Adrenal gland (tissue), 12 donors: Measurements from ENCODE around the gene SPRR4. TPM values are rescaled to one million over a fixed set of nuclear protein-coding genes. Genes with fewer than 3 reads are reported as not detected.

ENCODE experiments used
- DNase-seq, 7 donors: peaks; one replicate each; pipeline ENCODE4 v3.0.0-alpha.2; 2019 to 2020
- H3K27ac ChIP-seq, 5 donors: fragments of 200-600 bp; sonication (generic) in 4 of 5; 1 replicate in 3 of 5; 2 replicates in 2 of 5; pipeline versions ENCODE4 v1.5.1 to v1.8.0; 2016 to 2020; ENCODE audit warnings: mild to moderate bottlenecking in 1 of 5
- H3K27me3 ChIP-seq: fragments of 200-600 bp; 2 replicates; pipeline ENCODE4 v1.8.0; 2021
- H3K36me3 ChIP-seq, 2 donors: fragments of 200-600 bp; replicated peaks in 1 of 2; 1 replicate in 1 of 2; 2 replicates in 1 of 2; pipeline versions ENCODE4 v1.5.1 to v1.8.0; 2018 to 2022
- H3K4me1 ChIP-seq, 2 donors: fragments of 200-600 bp; replicated peaks in 1 of 2; 1 replicate in 1 of 2; 2 replicates in 1 of 2; pipeline versions ENCODE4 v1.5.1 to v1.8.0; 2018 to 2021
- H3K4me3 ChIP-seq, 4 donors: fragments of 200-600 bp; sonication (generic) in 3 of 4; one replicate each; pipeline ENCODE4 v1.5.1; 2016 to 2018
- H3K9me3 ChIP-seq, 3 donors: fragments of 200-600 bp; sonication (generic) in 1 of 3; replicated peaks in 1 of 3; 1 replicate in 2 of 3; 2 replicates in 1 of 3; pipeline versions ENCODE4 v1.5.1 to v1.8.0; 2016 to 2021
- POLR2A ChIP-seq, 2 donors: fragments of 450-650 bp; IDR thresholded peaks; one replicate each; pipeline ENCODE4 v1.6.1; 2017; ENCODE audit warnings: antibody characterized with exemption in 2 of 2, mild to moderate bottlenecking in 2 of 2, moderate library complexity in 1 of 2
- WGBS, 4 donors: extraction: QIAGEN DNeasy Blood & Tissue Kit in 2 of 4; methylation state at CpG; one replicate each; pipeline versions ENCODE4 v1.1.5 to v1.1.7; 2013 to 2017; 5-methylcytosine and 5-hydroxymethylcytosine counted together
- intact Hi-C, 2 donors: fragments of 100-400 bp; cut with DNase I; formaldehyde crosslinking; loops; one replicate each; pipeline versions ENCODE4 v1.14.1 to v1.15.0; 2022 to 2023
- polyA plus RNA-seq, 3 donors: library from polyadenylated mRNA; stranded (reverse); fragments of 200-250 nt in 2 of 3; fragments of 350-450 nt in 1 of 3; fragmentation: Illumina TruSeq in 1 of 3; extraction: RNeasy Lipid Tissue Mini Kit (QIAGEN cat#74804) in 1 of 3; gene quantifications; one replicate each; pipeline ENCODE4 v1.2.3, GENCODE V29; 2013 to 2014
- total RNA-seq, 9 donors: library from RNA; depleted of rRNA in 4 of 9; stranded (reverse); fragments of >200 nt in 4 of 9; fragments of 120-200 nt in 1 of 9; fragmentation: NEBNext Ultra II Directional in 1 of 9; extraction: Animal tissue kit (Norgen Biotek cat#: 25700) in 1 of 9; gene quantifications; one replicate each; pipeline versions ENCODE4 v1.1.0 to v1.2.4, GENCODE V29; 2013 to 2023
- TF ChIP-seq, protein P1 (sequence below), 6 experiments: fragments of 450-650 bp in 4 of 6; fragments of 200-600 bp in 2 of 6; sonication (generic) in 1 of 6; IDR thresholded peaks; 1 replicate in 5 of 6; 2 replicates in 1 of 6; pipeline versions ENCODE4 v1.5.1 to v1.8.0; 2016 to 2021; ENCODE audit warnings: antibody characterized with exemption in 6 of 6, mild to moderate bottlenecking in 2 of 6, moderate library complexity in 1 of 6
- donor health status: healthy with polysubstance abuse.
- donor health status: Bipolar disorder and iron deficiency.
- donor health status: DM: yes; HTN: yes; CAD: no.
- donor health status: DM: no; HTN: no; CAD: no.
- donor health status: DM: no; HTN: no; CAD: no.
- donor health status: DM: yes; HTN: yes; CAD: no.

The SPRR4 gene
- total and polyA plus RNA-seq, 12 donors, result not detected

DNA sequence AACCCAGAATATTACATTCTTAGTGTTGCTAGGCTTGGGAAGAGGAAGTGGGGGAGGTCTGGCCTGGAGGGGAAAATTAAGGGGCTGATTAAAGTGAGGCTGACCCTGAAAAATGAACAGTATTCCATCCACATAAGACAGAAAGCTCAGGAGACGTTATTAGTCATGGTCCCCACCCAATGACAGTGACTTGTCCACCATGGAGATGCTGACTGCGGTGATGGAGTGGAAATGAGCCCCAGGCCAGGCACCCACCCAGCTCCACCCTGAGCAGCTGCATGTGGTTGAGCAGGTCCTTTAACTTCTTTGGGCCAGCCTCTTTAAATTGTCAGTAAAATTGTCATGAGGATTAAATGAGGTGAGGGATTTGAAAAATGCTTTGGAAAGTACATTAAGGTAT lies 1.4 kb upstream of the SPRR4 start:
- intact Hi-C loops, result no loop called here
- WGBS, 4 donors, result 74 to 97% (median 81%) methylated on average over 2 of the region's 2 CpGs
- no peak for TF ChIP-seq POLR2A (IDR thresholded peaks at IDR 0.05)
- TF ChIP-seq, protein P1, sequence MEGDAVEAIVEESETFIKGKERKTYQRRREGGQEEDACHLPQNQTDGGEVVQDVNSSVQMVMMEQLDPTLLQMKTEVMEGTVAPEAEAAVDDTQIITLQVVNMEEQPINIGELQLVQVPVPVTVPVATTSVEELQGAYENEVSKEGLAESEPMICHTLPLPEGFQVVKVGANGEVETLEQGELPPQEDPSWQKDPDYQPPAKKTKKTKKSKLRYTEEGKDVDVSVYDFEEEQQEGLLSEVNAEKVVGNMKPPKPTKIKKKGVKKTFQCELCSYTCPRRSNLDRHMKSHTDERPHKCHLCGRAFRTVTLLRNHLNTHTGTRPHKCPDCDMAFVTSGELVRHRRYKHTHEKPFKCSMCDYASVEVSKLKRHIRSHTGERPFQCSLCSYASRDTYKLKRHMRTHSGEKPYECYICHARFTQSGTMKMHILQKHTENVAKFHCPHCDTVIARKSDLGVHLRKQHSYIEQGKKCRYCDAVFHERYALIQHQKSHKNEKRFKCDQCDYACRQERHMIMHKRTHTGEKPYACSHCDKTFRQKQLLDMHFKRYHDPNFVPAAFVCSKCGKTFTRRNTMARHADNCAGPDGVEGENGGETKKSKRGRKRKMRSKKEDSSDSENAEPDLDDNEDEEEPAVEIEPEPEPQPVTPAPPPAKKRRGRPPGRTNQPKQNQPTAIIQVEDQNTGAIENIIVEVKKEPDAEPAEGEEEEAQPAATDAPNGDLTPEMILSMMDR (IDR thresholded peaks at IDR 0.05), result no peak
- H3K9me3 ChIP-seq, result no peaks in the 10 kb centered on the region
- H3K36me3 ChIP-seq, result no peaks in the 10 kb centered on the region
- no peak overlapping the region for H3K4me3 ChIP-seq
- DNase-seq, result no peak
- no peaks in the 10 kb centered on the region for H3K4me1 ChIP-seq
- no peak overlapping the region for H3K27ac ChIP-seq
- H3K27me3 ChIP-seq, result no peaks in the 10 kb centered on the region

DNA sequence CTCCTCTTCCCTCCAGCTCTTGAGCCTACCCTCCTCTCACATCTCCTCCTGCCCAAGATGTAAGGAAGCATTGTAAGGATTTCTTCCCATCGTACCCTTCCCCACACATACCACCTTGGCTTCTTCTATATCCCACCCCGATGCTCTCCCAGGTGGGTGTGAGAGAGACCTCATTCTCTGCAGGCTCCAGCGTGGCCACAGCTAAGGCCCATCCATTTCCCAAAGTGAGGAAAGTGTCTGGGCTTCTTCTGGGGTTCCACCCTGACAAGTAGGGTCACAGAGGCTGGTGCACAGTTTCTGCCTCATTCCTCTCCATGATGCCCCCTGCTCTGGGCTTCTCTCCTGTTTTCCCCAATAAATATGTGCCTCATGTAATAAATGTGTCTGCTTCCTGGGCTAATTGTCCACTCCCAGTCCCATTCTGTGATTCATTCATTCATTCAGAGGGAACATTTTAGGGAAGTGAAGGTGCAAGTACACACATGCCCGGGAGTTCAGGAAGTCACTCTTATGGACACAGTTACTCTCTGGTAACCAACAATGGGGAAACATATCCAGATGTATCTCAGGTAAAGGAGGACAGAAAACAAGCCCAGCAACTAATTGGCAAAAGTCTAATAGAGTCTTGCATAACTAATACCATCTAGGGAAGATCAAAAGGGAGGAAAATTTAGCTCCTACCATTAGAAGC lies 1.9 kb downstream of the SPRR4 start:
- TF ChIP-seq, protein P1 (IDR thresholded peaks at IDR 0.05), result no peak
- no peaks in the 10 kb centered on the region for H3K27me3 ChIP-seq
- no peaks in the 10 kb centered on the region for H3K4me1 ChIP-seq
- no peak overlapping the region for H3K4me3 ChIP-seq
- no peak overlapping the region for H3K27ac ChIP-seq
- no peak for DNase-seq
- H3K9me3 ChIP-seq, result no peaks in the 10 kb centered on the region
- intact Hi-C loops, result no loop called here
- H3K36me3 ChIP-seq, result no peaks in the 10 kb centered on the region
- WGBS, 4 donors, result 78 to 85% (median 81%) methylated on average over 4 of the region's 4 CpGs

DNA sequence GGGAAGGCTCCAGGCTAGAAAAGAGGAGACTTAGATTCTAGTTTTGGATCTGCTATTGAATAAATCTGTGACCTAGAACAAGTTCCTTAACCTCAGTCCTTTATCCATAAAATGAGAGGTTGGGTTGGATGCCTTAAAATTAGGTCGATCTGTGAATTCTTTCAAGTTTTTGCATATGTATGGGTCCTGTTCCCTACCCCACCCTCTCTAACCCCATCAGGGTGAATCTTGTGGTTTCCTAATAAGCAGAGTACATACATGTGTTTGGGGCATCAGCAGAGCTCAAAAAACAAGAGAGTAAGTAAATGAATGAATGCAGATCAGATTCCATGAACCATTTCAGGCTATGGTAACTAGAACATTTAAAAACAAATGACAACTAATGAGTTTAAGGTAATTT lies 6.2 kb downstream of the SPRR4 start:
- H3K4me1 ChIP-seq, result no peaks in the 10 kb centered on the region
- no peak overlapping the region for H3K27ac ChIP-seq
- H3K36me3 ChIP-seq, result no peaks in the 10 kb centered on the region
- intact Hi-C loops, result no loop called here
- WGBS, 4 donors, result 58 to 81% (median 78%) methylated on average over 1 of the region's 1 CpG
- H3K27me3 ChIP-seq, result no peaks in the 10 kb centered on the region
- no peak for DNase-seq
- TF ChIP-seq, protein P1 (IDR thresholded peaks at IDR 0.05), result no peak
- TF ChIP-seq POLR2A (IDR thresholded peaks at IDR 0.05), result no peak
- no peak overlapping the region for H3K4me3 ChIP-seq
- no peaks in the 10 kb centered on the region for H3K9me3 ChIP-seq

GRCh38 chr1:152977614-152978013 lies 7.2 kb downstream of the SPRR4 start:
- no peak overlapping the region for H3K4me3 ChIP-seq
- no peaks in the 10 kb centered on the region for H3K27me3 ChIP-seq
- no peaks in the 10 kb centered on the region for H3K4me1 ChIP-seq
- intact Hi-C loops, result no loop called here
- TF ChIP-seq, protein P1 (IDR thresholded peaks at IDR 0.05), result no peak
- no peak for TF ChIP-seq POLR2A (IDR thresholded peaks at IDR 0.05)
- DNase-seq, result no peak
- no peaks in the 10 kb centered on the region for H3K9me3 ChIP-seq
- no peaks in the 10 kb centered on the region for H3K36me3 ChIP-seq
- no peak overlapping the region for H3K27ac ChIP-seq
